Testis (tissue), 5 donors: ENCODE data around the gene NKD1. TPM values are rescaled to one million over a fixed set of nuclear protein-coding genes. Genes with fewer than 3 reads are reported as not detected.

ENCODE experiments used
- DNase-seq: peaks from one replicate; pipeline ENCODE4 v3.0.0-alpha.2; 2019
- H3K27ac ChIP-seq, 2 donors: fragments of 200-600 bp; sonication (generic); one replicate each; pipeline ENCODE4 v1.5.1; 2019
- H3K27me3 ChIP-seq: fragments of 200-600 bp; sonication (generic); one replicate; pipeline ENCODE4 v1.5.1; 2019
- H3K36me3 ChIP-seq: fragments of 200-600 bp; sonication (generic); one replicate; pipeline ENCODE4 v1.5.1; 2017; ENCODE audit warnings: low read depth; ENCODE audit errors: missing control alignments
- H3K4me1 ChIP-seq: fragments of 200-600 bp; sonication (generic); one replicate; pipeline ENCODE4 v1.5.1; 2019
- H3K4me3 ChIP-seq, 2 donors: fragments of 200-600 bp; sonication (generic); one replicate each; pipeline ENCODE4 v1.5.1; 2017 to 2019
- H3K9me3 ChIP-seq: fragments of 200-600 bp; sonication (generic); one replicate; pipeline ENCODE4 v1.5.1; 2017
- CTCF ChIP-seq, 3 experiments: fragments of 450-650 bp in 2 of 3; fragments of 200-600 bp in 1 of 3; sonication (generic) in 1 of 3; IDR thresholded peaks; one replicate each; pipeline ENCODE4 v1.5.1; 2016 to 2019; ENCODE audit warnings: antibody characterized with exemption in 3 of 3, mild to moderate bottlenecking in 2 of 3, moderate library complexity in 1 of 3
- POLR2A ChIP-seq: fragments of 450-650 bp; IDR thresholded peaks from one replicate; pipeline ENCODE4 v1.6.1; 2017; ENCODE audit warnings: antibody characterized with exemption, mild to moderate bottlenecking, moderate library complexity
- WGBS, 2 donors: methylation state at CpG; one replicate each; pipeline ENCODE4 v1.1.5; 2018; 5-methylcytosine and 5-hydroxymethylcytosine counted together
- intact Hi-C: fragments of 100-400 bp; cut with DNase I; formaldehyde crosslinking; loops from one replicate; pipeline ENCODE4 v1.15.1; 2023; ENCODE audit warnings: low total_unique reads
- long read RNA-seq, 2 donors: transcript quantifications; one replicate each; lab custom pipeline, GENCODE V29; 2026
- polyA plus RNA-seq: library from polyadenylated mRNA; stranded (reverse); fragments of 350-450 nt; fragmentation: Illumina TruSeq; extraction: RNeasy Lipid Tissue Mini Kit (QIAGEN cat#74804); gene quantifications from one replicate; pipeline ENCODE4 v1.2.3, GENCODE V29; 2014; ENCODE audit warnings: low read depth, low replicate concordance; ENCODE audit not compliant: insufficient read depth
- total RNA-seq, 2 donors: library from RNA; depleted of rRNA; stranded (reverse); fragments of >200 nt; gene quantifications; one replicate each; pipeline ENCODE4 v1.2.3, GENCODE V29; 2016

The NKD1 gene
- total RNA-seq (10 to 100 TPM in 1 of 2 donors, 1 to 10 TPM in 1; 8.4 to 14.4 TPM), polyA plus RNA-seq (5.9 TPM)
- long read RNA-seq, donor 1, full-length matches to known transcripts: 4 of 4 reads
- long read RNA-seq, donor 1, partial matches to known transcripts: 0 of 4 reads
- long read RNA-seq, donor 1, other reads (novel, unspliced or antisense): 0 of 4 reads
- long read RNA-seq, donor 2: 0 reads

- intact Hi-C loops: no loop called here
- WGBS, 2 donors: 0 to 1% methylated on average over 3 to 89 of the region's 113 CpGs
- Histone ChIP-seq H3K27ac (peak within 1 kb of the TSS in 1 of 2 donors; percentile 30), H3K4me1 (peaks cover 4% of the 10 kb centered on the region), H3K36me3 (no peaks in the 10 kb centered on the region), H3K4me3 (peak within 1 kb of the TSS; percentile 70 to 71), H3K27me3 (no peaks in the 10 kb centered on the region), H3K9me3 (no peaks in the 10 kb centered on the region)
- peak; percentile 78 for DNase-seq
- TF ChIP-seq POLR2A: no peak
- TF ChIP-seq CTCF (IDR thresholded peaks at IDR 0.05): no peak
These were observed at the start of gene NKD1 for GRCh38 chr16:50548125-50548908. NKD1 (plus strand) TSS chr16:50548396; CDS start chr16:50548554, 158 bp downstream.

- no peak for TF ChIP-seq CTCF (IDR thresholded peaks at IDR 0.05)
- TF ChIP-seq POLR2A: no peak
- no peak overlapping the region for H3K4me3 ChIP-seq
These were observed 49.6 kb upstream of the NKD1 start for GRCh38 chr16:50498431-50499155.

GRCh38 chr16:50499254-50499653, 48.9 kb upstream of the NKD1 start:
- Histone ChIP-seq H3K27me3 (no peaks in the 10 kb centered on the region), H3K27ac (no peak overlapping the region), H3K9me3 (no peaks in the 10 kb centered on the region), H3K4me1 (no peaks in the 10 kb centered on the region), H3K36me3 (no peaks in the 10 kb centered on the region), H3K4me3 (no peak overlapping the region)
- WGBS, 2 donors: 78 to 95% methylated on average over 2 of the region's 2 CpGs
- no peak for TF ChIP-seq CTCF (IDR thresholded peaks at IDR 0.05)
- DNase-seq: no peak
- intact Hi-C loops: no loop called here

More at GRCh38 chr16:50498431-50499155, 49.6 kb upstream of the NKD1 start:
- Histone ChIP-seq H3K27me3 (no peaks in the 10 kb centered on the region), H3K27ac (no peak overlapping the region), H3K4me1 (no peaks in the 10 kb centered on the region), H3K36me3 (no peaks in the 10 kb centered on the region), H3K9me3 (no peaks in the 10 kb centered on the region)
- intact Hi-C loops: no loop called here
- DNase-seq: no peak
- whole genome bisulfite sequencing, 2 donors: 44 to 58% methylated on average over 12 of the region's 12 CpGs

GRCh38 chr16:50500171-50500874, 47.9 kb upstream of the NKD1 start:
- H3K4me1 ChIP-seq: no peaks in the 10 kb centered on the region
- intact Hi-C loops: no loop called here
- no peak for DNase-seq
- H3K27me3 ChIP-seq: no peaks in the 10 kb centered on the region
- no peak overlapping the region for H3K27ac ChIP-seq
- H3K9me3 ChIP-seq: no peaks in the 10 kb centered on the region
- H3K36me3 ChIP-seq: no peaks in the 10 kb centered on the region
- TF ChIP-seq POLR2A: no peak
- TF ChIP-seq CTCF (IDR thresholded peaks at IDR 0.05): no peak
- 91 to 94% methylated on average over 7 of the region's 7 CpGs for WGBS, 2 donors
- H3K4me3 ChIP-seq: no peak overlapping the region
